Measurements from ENCODE around the gene SEPTIN2.
"Not testable (repeated sequence)": the region's sequence is repeated elsewhere in the genome, so short reads cannot be mapped to it uniquely, and the experiment has no call there.

Gene SEPTIN2

DNA sequence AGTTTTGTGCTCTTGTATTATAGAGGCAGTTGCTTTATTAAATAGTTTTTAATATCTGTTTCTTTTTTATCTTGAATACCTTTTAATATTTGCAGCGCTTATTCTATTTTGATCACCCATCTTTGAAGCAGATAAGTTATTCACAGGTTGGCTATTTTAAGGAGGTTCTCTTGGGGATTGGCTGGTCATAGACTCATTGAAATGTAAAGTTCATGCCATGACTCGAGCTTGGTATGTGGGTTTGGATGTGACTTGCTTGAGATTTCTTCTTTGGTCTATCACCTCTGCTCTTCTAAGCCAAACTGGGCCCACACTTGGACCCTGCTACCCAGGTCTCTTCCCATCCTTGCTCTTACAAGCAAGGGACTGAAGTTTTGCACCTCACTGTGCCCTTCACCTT lies 74.0 kb downstream of the SEPTIN2 start:
- Histone ChIP-seq H3K27me3 (ENCODE audit: insufficient read depth, low read depth, severe bottlenecking) (no peaks in the 10 kb centered on the region), H3K9me3 (ENCODE audit: severe bottlenecking) (peaks cover 3% of the 10 kb centered on the region), H3K4me3 (ENCODE audit: low read depth, low read length) (no peak overlapping the region), H3K27ac (no peak overlapping the region), H3K36me3 (peaks cover 28% of the 10 kb centered on the region)
- DNase-seq: no peak
- TF ChIP-seq, protein P1, sequence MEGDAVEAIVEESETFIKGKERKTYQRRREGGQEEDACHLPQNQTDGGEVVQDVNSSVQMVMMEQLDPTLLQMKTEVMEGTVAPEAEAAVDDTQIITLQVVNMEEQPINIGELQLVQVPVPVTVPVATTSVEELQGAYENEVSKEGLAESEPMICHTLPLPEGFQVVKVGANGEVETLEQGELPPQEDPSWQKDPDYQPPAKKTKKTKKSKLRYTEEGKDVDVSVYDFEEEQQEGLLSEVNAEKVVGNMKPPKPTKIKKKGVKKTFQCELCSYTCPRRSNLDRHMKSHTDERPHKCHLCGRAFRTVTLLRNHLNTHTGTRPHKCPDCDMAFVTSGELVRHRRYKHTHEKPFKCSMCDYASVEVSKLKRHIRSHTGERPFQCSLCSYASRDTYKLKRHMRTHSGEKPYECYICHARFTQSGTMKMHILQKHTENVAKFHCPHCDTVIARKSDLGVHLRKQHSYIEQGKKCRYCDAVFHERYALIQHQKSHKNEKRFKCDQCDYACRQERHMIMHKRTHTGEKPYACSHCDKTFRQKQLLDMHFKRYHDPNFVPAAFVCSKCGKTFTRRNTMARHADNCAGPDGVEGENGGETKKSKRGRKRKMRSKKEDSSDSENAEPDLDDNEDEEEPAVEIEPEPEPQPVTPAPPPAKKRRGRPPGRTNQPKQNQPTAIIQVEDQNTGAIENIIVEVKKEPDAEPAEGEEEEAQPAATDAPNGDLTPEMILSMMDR (IDR thresholded peaks at IDR 0.05; ENCODE audit: low read depth, low read length): no peak

DNA sequence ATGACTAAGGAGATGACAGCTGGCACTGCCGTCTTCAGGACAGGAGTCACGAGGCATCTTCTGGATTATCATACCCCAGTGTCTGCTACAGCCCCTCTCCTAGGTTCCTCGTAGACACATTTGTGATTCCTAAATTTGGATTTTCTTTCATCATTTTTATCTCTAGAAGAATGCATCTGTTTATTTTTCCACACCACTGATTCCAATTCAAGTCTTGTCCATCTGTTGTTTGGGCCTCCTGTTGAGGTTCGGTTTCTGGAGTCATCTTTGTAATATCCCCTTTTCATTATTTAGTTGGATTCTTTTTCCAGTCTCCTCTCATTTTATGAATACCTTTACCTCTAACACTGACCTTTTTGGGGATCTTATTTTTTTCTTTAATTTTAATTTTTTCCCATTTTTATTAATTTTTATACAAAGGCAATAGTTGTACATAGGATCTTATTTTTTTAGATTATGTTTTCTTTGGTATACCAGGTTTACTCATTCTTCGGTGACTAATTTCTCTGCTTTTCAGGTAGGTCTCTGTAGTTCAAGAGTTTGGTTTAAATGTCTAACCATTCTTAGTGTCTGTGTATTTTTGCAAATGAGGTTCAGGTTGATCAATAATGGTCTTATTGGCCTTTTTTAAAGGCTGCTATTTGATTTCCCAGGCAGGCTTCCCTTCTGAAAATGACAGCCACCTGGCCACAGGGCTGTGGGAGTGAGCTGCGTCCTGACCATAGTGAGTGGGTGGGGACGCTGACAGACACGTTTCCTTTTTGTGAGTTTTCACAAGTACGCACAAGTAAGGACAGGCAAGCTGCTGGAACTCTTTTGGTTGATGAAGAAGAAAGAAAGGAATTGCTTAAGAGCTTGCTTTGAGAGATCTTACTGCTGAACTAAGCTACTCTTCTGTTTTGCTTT lies 74.8 kb downstream of the SEPTIN2 start:
- Histone ChIP-seq H3K4me3 (ENCODE audit: low read depth, low read length) (no peak overlapping the region), H3K36me3 (peaks cover 37% of the 10 kb centered on the region), H3K9me3 (ENCODE audit: severe bottlenecking) (peaks cover 3% of the 10 kb centered on the region), H3K27me3 (ENCODE audit: insufficient read depth, low read depth, severe bottlenecking) (no peaks in the 10 kb centered on the region), H3K27ac (no peak overlapping the region)
- TF ChIP-seq, protein P1 (IDR thresholded peaks at IDR 0.05; ENCODE audit: low read depth, low read length): no peak
- no peak for DNase-seq

DNA sequence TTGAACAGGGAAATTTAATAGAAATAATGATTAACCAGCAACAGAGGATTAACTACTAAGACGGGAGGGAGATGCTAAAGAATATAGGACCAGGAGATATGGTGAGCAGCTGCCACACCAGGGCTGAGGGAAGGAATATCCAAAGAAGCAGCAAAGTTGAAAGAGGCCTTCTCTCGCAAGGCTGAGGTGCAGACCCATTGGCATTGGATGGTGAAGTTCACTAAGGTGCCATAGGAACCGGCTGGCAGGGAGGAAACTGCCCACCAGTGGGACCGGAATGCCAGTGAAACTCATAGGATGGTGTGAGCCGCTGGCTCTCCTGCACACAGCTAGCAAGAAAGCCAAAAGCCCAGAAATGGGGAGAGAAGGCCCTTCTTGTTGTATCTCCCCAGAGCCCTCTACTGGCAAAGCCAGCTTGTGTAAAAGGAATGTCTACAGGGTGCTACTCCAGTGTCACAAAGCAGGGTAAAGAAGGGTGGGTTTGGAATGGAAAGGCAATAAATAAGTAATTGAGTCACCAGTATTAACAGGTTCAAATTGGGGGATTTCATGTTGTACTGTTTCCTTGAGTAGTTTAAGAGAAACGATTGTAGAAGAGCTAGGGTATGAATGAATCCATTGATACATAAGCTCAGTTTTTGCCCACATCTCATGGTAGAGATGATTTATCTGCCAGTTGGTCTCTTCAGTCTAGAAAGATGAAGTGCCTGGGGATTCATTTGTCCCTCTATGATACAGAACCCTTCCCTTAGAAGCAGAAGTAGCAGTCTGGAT lies 76.4 kb downstream of the SEPTIN2 start:
- DNase-seq: peak; percentile 54
- Histone ChIP-seq H3K27me3 (ENCODE audit: insufficient read depth, low read depth, severe bottlenecking) (no peaks in the 10 kb centered on the region), H3K36me3 (peaks cover 40% of the 10 kb centered on the region), H3K27ac (no peak overlapping the region), H3K9me3 (ENCODE audit: severe bottlenecking) (peaks cover 3% of the 10 kb centered on the region), H3K4me3 (ENCODE audit: low read depth, low read length) (no peak overlapping the region)
- TF ChIP-seq, protein P1 (IDR thresholded peaks at IDR 0.05; ENCODE audit: low read depth, low read length): peak; percentile 65

DNA sequence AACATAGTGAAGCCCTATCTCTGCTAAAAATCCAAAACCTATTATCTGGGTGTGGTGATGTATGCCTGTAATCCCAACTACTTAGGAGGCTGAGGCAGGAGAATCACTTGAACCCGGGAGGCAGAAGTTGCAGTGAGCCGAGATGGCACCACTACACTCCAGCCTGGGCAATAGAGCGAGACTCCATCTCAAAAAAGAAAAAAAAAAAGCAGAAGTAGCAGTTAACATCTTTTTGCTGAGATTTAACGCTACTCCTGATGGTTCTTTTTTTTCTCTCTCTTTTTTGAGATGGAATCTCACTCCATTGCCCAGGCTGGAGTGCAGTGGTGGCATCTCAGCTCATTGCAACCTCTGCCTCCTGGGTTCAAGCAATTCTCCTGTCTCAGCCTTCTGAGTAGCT lies 77.0 kb downstream of the SEPTIN2 start:
- not testable (repeated sequence) for H3K9me3 ChIP-seq (ENCODE audit: severe bottlenecking); H3K27me3 ChIP-seq (ENCODE audit: insufficient read depth, low read depth, severe bottlenecking); H3K4me3 ChIP-seq (ENCODE audit: low read depth, low read length); H3K27ac ChIP-seq; DNase-seq
- H3K36me3 ChIP-seq: peaks cover 38% of the 10 kb centered on the region

DNA sequence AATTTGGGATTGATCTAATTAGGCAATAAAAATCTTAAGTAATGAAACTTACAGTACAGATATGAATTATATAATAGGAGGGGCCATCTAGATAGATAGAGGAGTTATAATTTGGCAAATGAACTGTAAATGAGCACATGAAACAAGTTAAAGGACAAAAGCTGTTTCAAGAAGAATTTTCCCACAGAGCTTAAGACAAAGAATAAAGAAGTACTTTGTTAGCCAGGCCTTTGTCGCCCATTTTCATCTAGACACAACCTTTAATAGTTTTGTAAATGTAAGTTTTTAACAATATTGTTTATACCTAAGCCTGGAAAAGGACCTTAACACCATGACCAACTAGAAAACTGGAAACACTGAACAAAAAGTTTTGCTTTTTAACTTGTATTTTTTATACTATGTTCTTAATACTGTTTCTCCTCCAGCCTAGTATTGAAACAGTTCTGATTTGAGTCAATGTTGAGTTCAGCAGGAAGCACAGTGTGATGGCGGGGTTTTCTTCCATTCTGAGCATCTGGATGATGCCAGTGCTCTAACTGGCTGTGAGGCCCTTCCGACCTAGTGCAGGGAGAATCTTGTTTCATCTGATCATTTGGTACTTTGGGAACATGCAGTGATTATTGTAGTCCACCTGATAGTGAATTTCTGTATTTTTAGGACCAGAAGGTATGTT lies 77.9 kb downstream of the SEPTIN2 start:
- Histone ChIP-seq H3K27ac (no peak overlapping the region), H3K4me3 (ENCODE audit: low read depth, low read length) (no peak overlapping the region), H3K9me3 (ENCODE audit: severe bottlenecking) (peaks cover 3% of the 10 kb centered on the region), H3K27me3 (ENCODE audit: insufficient read depth, low read depth, severe bottlenecking) (no peaks in the 10 kb centered on the region), H3K36me3 (peaks cover 29% of the 10 kb centered on the region)
- TF ChIP-seq, protein P1 (IDR thresholded peaks at IDR 0.05; ENCODE audit: low read depth, low read length): no peak
- DNase-seq: no peak

- peaks cover 16% of the 10 kb centered on the region for H3K36me3 ChIP-seq
- H3K9me3 ChIP-seq (ENCODE audit: severe bottlenecking); H3K4me3 ChIP-seq (ENCODE audit: low read depth, low read length); DNase-seq; H3K27ac ChIP-seq; H3K27me3 ChIP-seq (ENCODE audit: insufficient read depth, low read depth, severe bottlenecking): not testable (repeated sequence)
Observed at GRCh38 chr2:241396809-241397208, 81.1 kb downstream of the SEPTIN2 start.
